ENCODE data around the gene TADA2A.

The TADA2A gene

GRCh38 chr17:37521821-37522220, 115.1 kb downstream of the TADA2A start:
- DNase-seq (ENCODE audit: low read depth in 2 of 2), result no peak

- DNase-seq (ENCODE audit: low read depth in 2 of 2), result no peak
Measured at GRCh38 chr17:37523715-37524219, 117.1 kb downstream of the TADA2A start.

DNA sequence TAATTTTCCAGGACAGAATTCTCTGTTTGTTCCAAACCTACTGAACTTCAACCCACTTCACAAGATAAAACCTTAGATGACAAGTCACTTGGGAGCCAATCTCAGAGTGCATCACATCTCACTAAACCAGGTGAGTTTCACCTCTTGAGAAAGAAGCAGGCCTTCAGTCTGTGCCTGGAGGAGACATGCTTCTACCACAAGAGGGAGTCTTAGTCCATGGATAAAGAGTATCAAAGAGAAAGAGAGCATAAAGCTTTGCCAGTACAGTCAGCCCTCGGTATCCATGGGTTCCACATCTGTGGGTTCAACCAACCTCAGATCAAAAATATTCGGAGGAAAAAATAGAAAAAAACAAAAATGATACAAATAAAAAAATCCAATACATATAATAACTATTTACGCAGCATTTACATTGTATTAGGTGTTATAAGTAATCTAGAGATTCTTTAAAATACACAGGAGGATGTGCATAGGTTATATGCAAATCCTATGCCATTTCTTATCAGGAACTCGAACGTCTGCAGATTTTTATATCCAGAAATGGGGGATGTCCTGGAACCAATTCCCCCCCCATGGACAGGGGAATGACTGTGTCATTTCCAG, 120.7 kb downstream of the TADA2A start:
- no peak for DNase-seq (ENCODE audit: low read depth in 2 of 2)

Measured in activated CD8-positive, alpha-beta memory T cell treated with anti-CD3 and anti-CD28 coated beads for 4 hours (primary cell).